Measurements from ENCODE around the gene EFCC1. TPM values are rescaled to one million over a fixed set of nuclear protein-coding genes. Genes with fewer than 3 reads are reported as not detected.

The EFCC1 gene
- polyA plus RNA-seq, 2 of the 4 experiments (the other 2 are of a cell fraction): 0.04 TPM; not detected in 1

- DNase-seq (ENCODE audit: low read depth in 1 of 2, low spot score in 1 of 2): peak in 1 of 2 experiments; percentile 40
- Histone ChIP-seq H3K9me3 (no peaks in the 10 kb centered on the region), H3K4me1 (no peaks in the 10 kb centered on the region), H3K4me3 (no peak overlapping the region), H3K27ac (no peak overlapping the region), H3K4me2 (peak overlapping the region; percentile 53; the same call in 2 of the 3 replicates)
- peak; percentile 45 to 66; a peak in 4 of 6 replicates for ATAC-seq
- ChIA-PET POLR2A (no interaction called here), CTCF (interaction anchor here (0.9 to 1.1 kb wide), 3 partner anchors 13 to 33 kb away, joined by 3 read pairs; no protein-coding TSS in a partner anchor)
- TF ChIP-seq PBX3 (IDR thresholded peaks at IDR 0.05) (no peak), EP300 (IDR thresholded peaks at IDR 0.05) (no peak), RARB (CRISPR knock-in tag; IDR thresholded peaks at IDR 0.05) (no peak), PHF8 (IDR thresholded peaks at IDR 0.05; ENCODE audit: borderline replicate concordance, low read depth) (no peak), NFE2L2 (conservative IDR thresholded peaks at IDR 0.05; ENCODE audit: low read length) (no peak), CEBPB (IDR thresholded peaks at IDR 0.05) (no peak), NR3C1 (IDR thresholded peaks at IDR 0.05) (no peak), REST (IDR thresholded peaks at IDR 0.05) (no peak), FOXS1 (CRISPR knock-in tag; IDR thresholded peaks at IDR 0.05) (no peak), HES2 (IDR thresholded peaks at IDR 0.05) (no peak), HDAC2 (IDR thresholded peaks at IDR 0.05) (no peak), E2F6 (IDR thresholded peaks at IDR 0.05; ENCODE audit: borderline replicate concordance, low read depth) (no peak), KDM5A (IDR thresholded peaks at IDR 0.05) (no peak), RCOR1 (IDR thresholded peaks at IDR 0.05; ENCODE audit: low read depth, low read length) (no peak), BHLHE40 (IDR thresholded peaks at IDR 0.05; ENCODE audit: low read depth, low read length) (no peak)
- FAIRE-seq: no peak
- 24% methylated on average over 14 of the region's 55 CpGs for WGBS (ENCODE audit: missing lambda C conversion rate)
Observed at GRCh38 chr3:129003578-129004112, 2.5 kb downstream of the EFCC1 start.

GRCh38 chr3:129004639-129005295 is 3.7 kb downstream of the EFCC1 start:
- WGBS (ENCODE audit: missing lambda C conversion rate): 71% methylated on average over 6 of the region's 6 CpGs
- H3K4me2 ChIP-seq: no peak overlapping the region
- DNase-seq (ENCODE audit: low read depth in 1 of 2, low spot score in 1 of 2) (no peak), ATAC-seq (no peak), FAIRE-seq (no peak)
- no peak overlapping the region for H3K27ac ChIP-seq
- no peak overlapping the region for H3K4me3 ChIP-seq
- ChIA-PET POLR2A (no interaction called here), CTCF (interaction anchor here (1.1 to 1.4 kb wide), 2 partner anchors 12 to 22 kb away, joined by 3 to 4 read pairs; no protein-coding TSS in a partner anchor)
- H3K4me1 ChIP-seq: no peaks in the 10 kb centered on the region
- no peaks in the 10 kb centered on the region for H3K9me3 ChIP-seq
- TF ChIP-seq MAX (IDR thresholded peaks at IDR 0.05) (no peak), HEYL (CRISPR knock-in tag; IDR thresholded peaks at IDR 0.05) (no peak), RFX5 (IDR thresholded peaks at IDR 0.05) (no peak), MAFK (IDR thresholded peaks at IDR 0.05; ENCODE audit: partially characterized antibody) (no peak), GATA3 (IDR thresholded peaks at IDR 0.05; ENCODE audit: borderline replicate concordance) (no peak), CBX2 (IDR thresholded peaks at IDR 0.05; ENCODE audit: borderline replicate concordance, low read depth) (no peak), MYC (IDR thresholded peaks at IDR 0.05; ENCODE audit: borderline replicate concordance, low read length) (no peak), TP53 (CRISPR knock-in tag; IDR thresholded peaks at IDR 0.05) (no peak), TFCP2L1 (CRISPR knock-in tag; IDR thresholded peaks at IDR 0.05) (no peak), HOXA7 (CRISPR knock-in tag; IDR thresholded peaks at IDR 0.05) (no peak), MAZ (IDR thresholded peaks at IDR 0.05; ENCODE audit: borderline replicate concordance, low read depth, low read length) (no peak), JUN (IDR thresholded peaks at IDR 0.05) (no peak), BHLHE40 (IDR thresholded peaks at IDR 0.05; ENCODE audit: low read depth, low read length) (no peak), CHD2 (IDR thresholded peaks at IDR 0.05; ENCODE audit: low read length, partially characterized antibody) (no peak), POLR2A (IDR thresholded peaks at IDR 0.05; ENCODE audit: low read length) (no peak), ZSCAN20 (CRISPR knock-in tag; IDR thresholded peaks at IDR 0.05) (no peak), RCOR1 (IDR thresholded peaks at IDR 0.05; ENCODE audit: low read depth, low read length) (no peak)
